ENCODE results near the gene GNB2. TPM values are rescaled to one million over a fixed set of nuclear protein-coding genes. Genes with fewer than 3 reads are reported as not detected.

The GNB2 gene
- polyA plus RNA-seq, 1 donor (not counting 4 experiments of a cell fraction or from before 2014, with no cell fraction given) = 87.2 TPM

DNA sequence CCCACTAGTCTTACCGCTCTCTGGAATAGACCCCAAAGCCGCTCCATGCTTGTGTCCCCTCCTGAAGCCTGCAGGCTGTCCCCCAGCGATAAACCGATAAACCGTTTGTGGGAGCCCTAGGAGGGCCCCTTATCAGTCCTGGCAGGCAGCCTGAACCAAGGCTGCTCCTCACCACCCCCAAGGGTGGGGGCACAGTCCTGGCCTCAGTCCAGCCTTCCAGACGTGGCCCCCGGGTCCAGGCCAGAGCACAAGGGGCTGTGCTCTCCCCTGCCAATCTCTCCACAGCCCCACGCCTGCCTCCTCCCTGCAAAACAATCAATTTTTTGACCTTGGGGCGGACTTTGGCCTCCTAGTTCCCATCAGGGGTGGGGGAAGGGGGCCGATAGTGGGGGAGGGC is 32.1 kb upstream of the GNB2 start, which contains the start of gene TFR2:
TFR2 (minus strand) TSS at position 90 of the 397 bp plus-strand sequence; CDS start at position 47, 43 bp downstream.
- Histone ChIP-seq H2AFZ (ENCODE audit: control insufficient read depth, low read length) (no peak within 1 kb of the TSS), H3K9me3 (ENCODE audit: control insufficient read depth, low read depth, low read length) (no peaks in the 10 kb centered on the region), H3K4me2 (ENCODE audit: control insufficient read depth, extremely low read depth, insufficient read depth, low read depth, low read length) (no peak within 1 kb of the TSS), H4K20me1 (ENCODE audit: control insufficient read depth, extremely low read depth, insufficient read depth, low read length) (no peaks in the 10 kb centered on the region), H3K79me2 (ENCODE audit: control insufficient read depth, insufficient read depth, low read length) (no peaks in the 10 kb centered on the region), H3K4me3 (ENCODE audit: control insufficient read depth in 2 of 3, extremely low read depth in 1 of 3, insufficient read depth in 2 of 3, low read depth in 1 of 3, low read length in 3 of 3) (no peak within 1 kb of the TSS), H3K9ac (ENCODE audit: control insufficient read depth, extremely low read depth, insufficient read depth, low read length) (no peak within 1 kb of the TSS), H3K4me1 (ENCODE audit: control insufficient read depth, extremely low read depth, insufficient read depth, low read length) (no peaks in the 10 kb centered on the region), H3K9me1 (ENCODE audit: control insufficient read depth, extremely low read depth, insufficient read depth, low read length) (no peaks in the 10 kb centered on the region), H3K27ac (ENCODE audit: control insufficient read depth, insufficient read depth, low read length) (no peak within 1 kb of the TSS), H3K27me3 (ENCODE audit: control insufficient read depth, extremely low read depth, insufficient read depth, low read length) (no peaks in the 10 kb centered on the region), H3K36me3 (ENCODE audit: control insufficient read depth in 2 of 2, extremely low read depth in 1 of 2, insufficient read depth in 2 of 2, low read length in 2 of 2) (no peaks in the 10 kb centered on the region)
- FAIRE-seq (no peak), DNase-seq (ENCODE audit: low read depth, low spot score) (no peak)
- TF ChIP-seq CTCF (optimal IDR thresholded peaks at IDR 0.05 in 1 of 3, IDR thresholded peaks at IDR 0.05 in 1 of 3, conservative IDR thresholded peaks at IDR 0.05 in 1 of 3; ENCODE audit: extremely low read depth in 1 of 3, insufficient read depth in 2 of 3, low read length in 3 of 3) (no peak), EZH2 (IDR thresholded peaks at IDR 0.05; ENCODE audit: low read length) (no peak)
- dilution Hi-C loops (cut with MboI; ENCODE audit: extremely low pct_ligation_motif_present, low sequenced_read_pairs) = no loop called here

- Histone ChIP-seq H2AFZ (ENCODE audit: control insufficient read depth, low read length) (no peak overlapping the region), H3K79me2 (ENCODE audit: control insufficient read depth, insufficient read depth, low read length) (no peaks in the 10 kb centered on the region), H3K4me1 (ENCODE audit: control insufficient read depth, extremely low read depth, insufficient read depth, low read length) (no peaks in the 10 kb centered on the region), H3K4me3 (ENCODE audit: control insufficient read depth in 2 of 3, extremely low read depth in 1 of 3, insufficient read depth in 2 of 3, low read depth in 1 of 3, low read length in 3 of 3) (no peak overlapping the region), H3K9ac (ENCODE audit: control insufficient read depth, extremely low read depth, insufficient read depth, low read length) (no peak overlapping the region), H3K36me3 (ENCODE audit: control insufficient read depth in 2 of 2, extremely low read depth in 1 of 2, insufficient read depth in 2 of 2, low read length in 2 of 2) (no peaks in the 10 kb centered on the region), H3K27ac (ENCODE audit: control insufficient read depth, insufficient read depth, low read length) (no peak overlapping the region), H3K9me3 (ENCODE audit: control insufficient read depth, low read depth, low read length) (no peaks in the 10 kb centered on the region), H3K9me1 (ENCODE audit: control insufficient read depth, extremely low read depth, insufficient read depth, low read length) (no peaks in the 10 kb centered on the region), H3K27me3 (ENCODE audit: control insufficient read depth, extremely low read depth, insufficient read depth, low read length) (no peaks in the 10 kb centered on the region), H3K4me2 (ENCODE audit: control insufficient read depth, extremely low read depth, insufficient read depth, low read depth, low read length) (no peak overlapping the region), H4K20me1 (ENCODE audit: control insufficient read depth, extremely low read depth, insufficient read depth, low read length) (no peaks in the 10 kb centered on the region)
- FAIRE-seq (no peak), DNase-seq (ENCODE audit: low read depth, low spot score) (no peak)
- TF ChIP-seq EZH2 (IDR thresholded peaks at IDR 0.05; ENCODE audit: low read length) (no peak), CTCF (optimal IDR thresholded peaks at IDR 0.05 in 1 of 3, IDR thresholded peaks at IDR 0.05 in 1 of 3, conservative IDR thresholded peaks at IDR 0.05 in 1 of 3; ENCODE audit: extremely low read depth in 1 of 3, insufficient read depth in 2 of 3, low read length in 3 of 3) (no peak)
- dilution Hi-C loops (cut with MboI; ENCODE audit: extremely low pct_ligation_motif_present, low sequenced_read_pairs) = no loop called here
Observed at GRCh38 chr7:100641860-100642533, 31.5 kb upstream of the GNB2 start.
